Measurements from ENCODE around the gene MRPL12. TPM values are rescaled to one million over a fixed set of nuclear protein-coding genes. Genes with fewer than 3 reads are reported as not detected.

The MRPL12 gene
- total RNA-seq, 6 donors from 2014 or later, result 29.3 to 69.8 (median 47.8) TPM

- ATAC-seq (ENCODE audit: low FRiP score in 2 of 2) (peak; percentile 84 to 93), DNase-seq (peak; percentile 87 to 96)
- H3K4me3 ChIP-seq, result peak within 1 kb of the TSS; percentile 84 to 99 (median 90)
- no peaks in the 10 kb centered on the region for H3K9me3 ChIP-seq
- H3K36me3 ChIP-seq, result peaks cover 5 to 14% (median 8%) of the 10 kb centered on the region in 4 donors
- peak within 1 kb of the TSS; percentile 49 to 77 (median 66) for H3K27ac ChIP-seq
- TF ChIP-seq POLR2AphosphoS5 (IDR thresholded peaks at IDR 0.05), result no peak
- TF ChIP-seq CTCF (IDR thresholded peaks at IDR 0.05), result peak in 5 of 6 experiments; percentile 12 to 70 (median 63)
- TF ChIP-seq POLR2A (IDR thresholded peaks at IDR 0.05), result peak in 1 of 4 donors; percentile 49
- whole genome bisulfite sequencing, 2 donors, result 1% methylated on average over 26 of the region's 89 CpGs; no CpG with 5 or more reads in 1 of the 2 donors
- peaks cover 26 to 41% (median 36%) of the 10 kb centered on the region in 4 donors for H3K4me1 ChIP-seq
- no peaks in the 10 kb centered on the region for H3K27me3 ChIP-seq
Measured at GRCh38 chr17:81711814-81712467, 8.8 kb downstream of the MRPL12 start, which contains the start of gene SLC25A10. SLC25A10 (plus strand) TSS chr17:81712284; CDS start chr17:81712427, 143 bp downstream.

DNA sequence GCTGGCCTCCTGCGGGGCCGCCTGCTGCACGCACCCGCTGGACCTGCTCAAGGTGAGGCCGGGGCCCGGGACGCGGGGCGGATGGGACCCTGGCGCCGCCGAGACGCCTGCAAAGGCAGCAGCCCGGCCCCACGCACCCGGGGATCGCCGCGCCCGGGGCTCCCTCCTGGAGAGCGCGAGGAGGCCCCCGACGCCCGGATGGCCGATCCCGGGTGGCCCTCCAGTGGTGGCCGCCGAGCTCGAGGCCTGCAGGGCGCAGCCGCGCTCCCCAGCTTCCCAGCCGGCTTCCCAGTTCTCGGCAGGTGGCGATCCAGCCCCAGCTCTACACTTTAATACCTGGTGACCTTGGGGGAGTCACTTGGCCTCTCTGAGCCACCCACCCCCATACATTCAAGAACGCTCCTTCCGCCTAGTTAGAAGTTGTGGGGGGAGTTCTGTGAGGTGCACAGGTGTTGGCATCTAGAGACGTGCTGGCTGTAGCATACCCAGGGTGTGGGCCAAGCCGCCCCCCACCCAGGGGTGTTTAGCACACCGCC, 9.4 kb downstream of the MRPL12 start:
- peak in 1 of 2 donors; percentile 39 for ATAC-seq (ENCODE audit: low FRiP score in 2 of 2)
- DNase-seq, result no peak
- Histone ChIP-seq H3K36me3 (peaks cover 2 to 10% (median 2%) of the 10 kb centered on the region in 4 donors), H3K4me3 (peak overlapping the region; percentile 84 to 99 (median 90)), H3K4me1 (peaks cover 26 to 41% (median 36%) of the 10 kb centered on the region in 4 donors), H3K9me3 (no peaks in the 10 kb centered on the region), H3K27ac (peak overlapping the region in 2 of 4 donors; percentile 70 to 77), H3K27me3 (no peaks in the 10 kb centered on the region)
- TF ChIP-seq EP300 (IDR thresholded peaks at IDR 0.05) (no peak), POLR2A (IDR thresholded peaks at IDR 0.05) (no peak), CTCF (IDR thresholded peaks at IDR 0.05) (no peak), POLR2AphosphoS5 (IDR thresholded peaks at IDR 0.05) (no peak)
- 0 to 4% methylated on average over 9 to 12 of the region's 41 CpGs for WGBS, 2 donors

- H3K4me3 ChIP-seq, result peak overlapping the region in 3 of 4 donors; percentile 85 to 99 (median 96)
- ATAC-seq (ENCODE audit: low FRiP score in 2 of 2) (no peak), DNase-seq (no peak)
- TF ChIP-seq EP300 (IDR thresholded peaks at IDR 0.05), result no peak
- TF ChIP-seq CTCF (IDR thresholded peaks at IDR 0.05), result no peak
- no peak for TF ChIP-seq POLR2AphosphoS5 (IDR thresholded peaks at IDR 0.05)
- no peak for TF ChIP-seq POLR2A (IDR thresholded peaks at IDR 0.05)
- no peak overlapping the region for H3K27ac ChIP-seq
- no peaks in the 10 kb centered on the region for H3K9me3 ChIP-seq
- no peaks in the 10 kb centered on the region for H3K27me3 ChIP-seq
- H3K36me3 ChIP-seq, result peaks cover 0 to 5% (median 1%) of the 10 kb centered on the region in 4 donors
- peaks cover 26 to 41% (median 36%) of the 10 kb centered on the region in 4 donors for H3K4me1 ChIP-seq
- WGBS, 2 donors, result 33 to 41% methylated on average over 12 to 15 of the region's 18 CpGs
Measured at GRCh38 chr17:81713004-81713555, 9.9 kb downstream of the MRPL12 start.

- Histone ChIP-seq H3K36me3 (peaks cover 0 to 3% (median 1%) of the 10 kb centered on the region in 4 donors), H3K27ac (no peak overlapping the region), H3K27me3 (no peaks in the 10 kb centered on the region), H3K4me3 (peak overlapping the region in 1 of 4 donors; percentile 99), H3K4me1 (peaks cover 26 to 41% (median 36%) of the 10 kb centered on the region in 4 donors), H3K9me3 (no peaks in the 10 kb centered on the region)
- ATAC-seq (ENCODE audit: low FRiP score in 2 of 2) (no peak), DNase-seq (peak in 1 of 2 donors; percentile 78)
- 72 to 73% methylated on average over 12 to 34 of the region's 36 CpGs for WGBS, 2 donors
- TF ChIP-seq EP300 (IDR thresholded peaks at IDR 0.05) (no peak), CTCF (IDR thresholded peaks at IDR 0.05) (no peak), POLR2A (IDR thresholded peaks at IDR 0.05) (no peak), POLR2AphosphoS5 (IDR thresholded peaks at IDR 0.05) (no peak)
Measured at GRCh38 chr17:81713556-81714411, 10.6 kb downstream of the MRPL12 start.

Measured in upper lobe of left lung (tissue), 6 donors.